GM12872 (cell line): ENCODE results near the gene LAMTOR4.

Source experiments
- CTCF ChIP-seq: IDR thresholded peaks from 3 replicates; pipeline ENCODE4 v1.5.1; 2011; ENCODE audit warnings: low read depth, mild to moderate bottlenecking, low read length, moderate library complexity; ENCODE audit not compliant: insufficient read depth

The LAMTOR4 gene

GRCh38 chr7:100157334-100158228 is 8.9 kb downstream of the LAMTOR4 start:
- TF ChIP-seq CTCF = no peak

DNA sequence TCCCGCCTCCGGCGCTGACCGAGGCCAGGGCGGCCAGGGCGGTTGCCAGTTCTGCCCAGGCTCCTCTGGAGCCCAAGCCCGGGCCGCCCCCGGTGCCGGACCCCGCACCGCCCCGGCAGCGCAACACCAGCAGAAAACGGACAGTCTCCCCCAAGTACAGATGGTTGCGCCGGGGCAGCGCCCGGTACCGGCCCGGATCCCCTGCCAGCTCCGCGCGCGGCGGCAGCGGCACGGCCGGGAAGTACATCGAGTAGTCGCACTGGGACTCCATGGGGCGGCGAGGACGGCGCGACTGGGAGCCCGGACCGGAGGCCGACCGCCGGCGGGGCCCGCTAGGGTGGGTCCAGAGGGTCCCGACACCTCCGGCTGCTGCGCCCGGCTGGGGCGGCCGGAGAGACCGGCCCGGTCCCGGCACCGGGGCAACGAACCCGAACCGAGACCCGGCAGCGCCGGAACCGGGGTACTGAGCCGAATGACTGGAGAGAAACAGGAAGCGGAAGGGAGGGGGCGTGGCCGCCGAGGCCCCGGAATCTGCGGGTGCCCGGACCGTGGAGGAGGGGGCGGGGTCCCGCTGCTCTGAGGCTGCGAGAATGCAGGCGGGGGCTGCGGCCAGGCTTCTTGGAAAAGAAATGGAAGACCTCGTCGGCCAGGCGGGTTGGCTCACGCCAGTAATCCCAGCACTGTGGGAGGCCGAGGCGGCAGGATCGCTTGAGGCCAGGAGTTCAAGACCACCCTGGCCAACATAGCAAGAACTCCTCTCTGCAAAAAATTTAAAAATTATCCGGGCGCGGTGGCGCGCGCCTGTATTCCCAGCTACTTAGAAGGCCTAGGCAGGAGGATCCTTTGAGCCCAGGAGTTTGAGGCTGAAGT is 9.7 kb downstream of the LAMTOR4 start, which contains the start of gene TRAPPC14:
Gene TRAPPC14 (minus strand): TSS at position 495 of the 870 bp plus-strand sequence. CDS start 224 bp downstream, at position 271.
- no peak for TF ChIP-seq CTCF

DNA sequence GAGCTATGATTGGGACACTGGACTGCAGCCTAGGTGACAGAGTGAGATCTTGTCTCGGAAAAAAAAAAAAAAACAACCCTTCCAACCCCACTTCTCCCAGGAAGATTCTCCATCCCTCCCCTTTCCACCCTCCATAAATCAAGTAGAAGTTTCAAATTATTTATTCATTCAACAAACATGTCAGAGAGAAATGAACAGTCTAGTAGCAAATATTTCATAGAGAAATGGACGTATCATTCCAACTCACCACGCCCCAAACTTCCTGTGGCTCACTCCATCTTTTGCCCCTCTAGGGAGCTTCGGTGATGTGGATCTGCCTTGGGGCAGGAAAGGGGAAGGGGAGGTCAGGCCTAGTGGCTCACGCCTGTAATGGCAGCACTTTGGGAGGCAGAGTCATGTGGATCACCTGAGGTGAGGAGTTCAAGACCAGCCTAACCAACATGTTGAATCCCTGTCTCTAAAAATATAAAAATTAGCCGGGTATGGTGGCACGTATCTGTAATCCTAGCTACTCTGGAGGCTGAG is 10.4 kb downstream of the LAMTOR4 start:
- peak; percentile 33; the same call in 1 of the 3 replicates for TF ChIP-seq CTCF

- TF ChIP-seq CTCF = no peak
These were observed 11.3 kb downstream of the LAMTOR4 start for GRCh38 chr7:100160067-100160466.

DNA sequence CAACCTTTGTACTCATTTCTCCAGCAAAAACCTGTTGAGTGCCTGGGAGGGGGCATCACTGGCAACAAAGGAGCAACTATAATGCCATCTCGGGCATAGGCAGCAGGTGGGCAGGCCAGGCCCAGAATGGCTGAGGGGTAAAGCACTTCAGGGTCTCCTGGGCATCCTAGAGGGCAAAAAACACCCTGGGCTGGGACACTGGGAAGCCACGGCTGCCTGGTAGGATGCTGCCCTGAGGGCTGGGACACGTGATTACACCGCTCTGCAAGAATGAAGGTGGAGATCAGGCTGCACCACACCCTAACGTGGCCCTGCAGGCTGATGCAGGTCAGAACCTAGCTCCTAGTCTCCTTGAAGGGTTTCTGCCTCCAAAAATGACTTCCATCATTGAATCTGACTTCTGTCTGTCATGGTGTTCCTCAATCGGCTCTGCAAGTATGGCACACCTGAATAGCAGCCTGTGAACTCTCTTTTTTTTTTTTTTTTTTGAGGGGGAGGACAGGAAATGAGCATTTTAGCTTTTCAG is 14.4 kb downstream of the LAMTOR4 start:
- TF ChIP-seq CTCF = no peak

DNA sequence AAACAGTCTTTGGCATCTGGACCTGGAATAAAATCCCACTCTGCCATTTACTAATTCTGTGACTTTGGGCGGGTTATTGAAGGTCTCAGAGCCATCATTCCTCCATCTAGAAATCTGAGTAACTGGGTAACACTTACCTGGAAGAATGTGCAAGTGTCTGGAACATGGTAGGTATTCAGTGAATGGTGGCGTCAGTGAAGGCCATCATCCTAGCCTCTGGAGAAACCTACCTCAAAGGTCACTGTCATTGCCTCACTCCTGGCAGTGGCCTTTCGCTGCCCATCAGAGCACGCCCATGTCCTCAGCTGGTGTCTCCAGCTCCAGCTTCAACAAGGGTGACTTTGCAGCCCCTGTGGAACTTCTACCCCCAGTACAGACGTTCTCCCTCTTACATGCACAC is 15.2 kb downstream of the LAMTOR4 start:
- no peak for TF ChIP-seq CTCF
